ENCODE measurements around the gene AGBL4. TPM values are rescaled to one million over a fixed set of nuclear protein-coding genes. Genes with fewer than 3 reads are reported as not detected.

AGBL4 gene
- total and polyA plus RNA-seq, 11 donors = 0.40 to 1.4 (median 0.54) TPM; not detected in 3

DNA sequence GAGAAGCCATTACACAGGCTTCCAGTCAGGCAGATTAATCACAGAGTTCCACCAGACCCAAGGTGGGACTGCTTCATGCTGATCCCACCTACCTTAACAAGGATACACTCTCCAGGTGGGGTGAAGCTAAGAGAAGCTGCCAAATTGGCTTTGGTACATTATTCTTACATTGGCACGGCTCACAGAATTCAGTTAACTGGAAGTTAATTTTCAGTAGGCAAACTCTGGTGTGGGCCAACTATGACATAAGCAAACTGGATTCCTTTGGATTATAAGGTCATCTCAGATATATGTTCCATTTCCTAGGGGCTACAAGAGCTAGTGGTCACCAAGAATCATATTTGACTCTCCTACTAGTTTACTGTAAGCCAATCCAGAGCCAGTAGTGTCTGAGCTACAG, 798.3 kb downstream of the AGBL4 start:
- intact Hi-C loops (cut with DNase I) = no loop called here
- Histone ChIP-seq H3K4me1 (no peaks in the 10 kb centered on the region), H3K27ac (no peak overlapping the region), H3K9me3 (no peaks in the 10 kb centered on the region), H3K4me3 (no peak overlapping the region), H3K27me3 (no peaks in the 10 kb centered on the region), H3K36me3 (no peaks in the 10 kb centered on the region)
- no peak for ATAC-seq
- WGBS, 4 donors = 84 to 91% (median 86%) methylated on average over 1 of the region's 1 CpG
- TF ChIP-seq, protein P1, sequence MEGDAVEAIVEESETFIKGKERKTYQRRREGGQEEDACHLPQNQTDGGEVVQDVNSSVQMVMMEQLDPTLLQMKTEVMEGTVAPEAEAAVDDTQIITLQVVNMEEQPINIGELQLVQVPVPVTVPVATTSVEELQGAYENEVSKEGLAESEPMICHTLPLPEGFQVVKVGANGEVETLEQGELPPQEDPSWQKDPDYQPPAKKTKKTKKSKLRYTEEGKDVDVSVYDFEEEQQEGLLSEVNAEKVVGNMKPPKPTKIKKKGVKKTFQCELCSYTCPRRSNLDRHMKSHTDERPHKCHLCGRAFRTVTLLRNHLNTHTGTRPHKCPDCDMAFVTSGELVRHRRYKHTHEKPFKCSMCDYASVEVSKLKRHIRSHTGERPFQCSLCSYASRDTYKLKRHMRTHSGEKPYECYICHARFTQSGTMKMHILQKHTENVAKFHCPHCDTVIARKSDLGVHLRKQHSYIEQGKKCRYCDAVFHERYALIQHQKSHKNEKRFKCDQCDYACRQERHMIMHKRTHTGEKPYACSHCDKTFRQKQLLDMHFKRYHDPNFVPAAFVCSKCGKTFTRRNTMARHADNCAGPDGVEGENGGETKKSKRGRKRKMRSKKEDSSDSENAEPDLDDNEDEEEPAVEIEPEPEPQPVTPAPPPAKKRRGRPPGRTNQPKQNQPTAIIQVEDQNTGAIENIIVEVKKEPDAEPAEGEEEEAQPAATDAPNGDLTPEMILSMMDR (IDR thresholded peaks at IDR 0.05) = no peak
- TF ChIP-seq POLR2A (IDR thresholded peaks at IDR 0.05) = no peak
- DNase-seq = no peak

DNA sequence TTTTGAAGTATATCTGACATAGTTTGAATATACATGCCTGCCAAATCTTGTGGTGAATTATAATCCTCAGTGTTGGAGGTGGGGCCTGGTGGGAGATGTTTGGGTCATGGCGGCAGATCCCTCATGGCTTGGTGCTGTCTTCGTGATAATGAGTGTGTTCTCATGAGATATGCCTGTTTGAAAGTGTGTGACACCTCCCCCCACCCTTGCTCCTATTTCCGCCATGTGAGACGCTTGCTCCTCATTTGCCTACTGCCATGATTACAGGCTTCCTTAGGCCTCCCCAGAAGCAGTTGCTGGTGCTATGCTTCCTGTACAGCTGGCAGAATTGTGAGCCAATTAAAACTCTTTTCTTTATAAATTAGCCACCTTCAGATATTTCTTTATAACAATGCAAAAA, 810.5 kb downstream of the AGBL4 start:
- WGBS, 4 donors = 50 to 67% (median 58%) methylated on average over 4 of the region's 4 CpGs
- intact Hi-C loops (cut with DNase I) = no loop called here
- Histone ChIP-seq H3K9me3 (no peaks in the 10 kb centered on the region), H3K4me3 (no peak overlapping the region), H3K4me1 (no peaks in the 10 kb centered on the region), H3K27ac (no peak overlapping the region), H3K36me3 (no peaks in the 10 kb centered on the region), H3K27me3 (no peaks in the 10 kb centered on the region)
- ATAC-seq (no peak), DNase-seq (no peak)
- TF ChIP-seq POLR2A (IDR thresholded peaks at IDR 0.05) = no peak
- TF ChIP-seq, protein P1 (IDR thresholded peaks at IDR 0.05) = no peak

DNA sequence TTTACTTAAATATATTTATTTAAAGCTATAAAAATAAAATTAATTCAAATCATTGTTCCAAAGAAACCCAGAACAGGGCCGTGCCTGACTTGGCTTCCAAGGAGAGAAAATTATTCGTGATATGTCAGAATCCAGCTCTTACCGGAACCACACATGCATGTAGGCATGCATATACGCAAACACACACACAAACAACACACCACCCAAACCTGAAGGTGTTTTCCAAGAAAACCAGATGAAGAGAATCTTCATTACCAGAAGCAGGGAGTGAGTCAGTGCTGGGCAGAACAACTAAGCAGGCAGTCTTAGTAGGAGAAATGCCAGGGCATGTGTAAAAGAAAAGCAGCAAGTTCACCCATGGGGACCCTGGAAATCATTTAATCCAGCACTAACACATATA, 815.0 kb downstream of the AGBL4 start:
- intact Hi-C loops (cut with DNase I) = no loop called here
- H3K4me3 ChIP-seq = no peak overlapping the region
- H3K27me3 ChIP-seq = no peaks in the 10 kb centered on the region
- WGBS, 4 donors = 85 to 93% (median 89%) methylated on average over 4 of the region's 4 CpGs
- H3K9me3 ChIP-seq = no peaks in the 10 kb centered on the region
- no peaks in the 10 kb centered on the region for H3K4me1 ChIP-seq
- ATAC-seq = no peak
- H3K27ac ChIP-seq = no peak overlapping the region
- DNase-seq = no peak
- H3K36me3 ChIP-seq = no peaks in the 10 kb centered on the region
- TF ChIP-seq POLR2A (IDR thresholded peaks at IDR 0.05) = no peak
- TF ChIP-seq, protein P1 (IDR thresholded peaks at IDR 0.05) = no peak

DNA sequence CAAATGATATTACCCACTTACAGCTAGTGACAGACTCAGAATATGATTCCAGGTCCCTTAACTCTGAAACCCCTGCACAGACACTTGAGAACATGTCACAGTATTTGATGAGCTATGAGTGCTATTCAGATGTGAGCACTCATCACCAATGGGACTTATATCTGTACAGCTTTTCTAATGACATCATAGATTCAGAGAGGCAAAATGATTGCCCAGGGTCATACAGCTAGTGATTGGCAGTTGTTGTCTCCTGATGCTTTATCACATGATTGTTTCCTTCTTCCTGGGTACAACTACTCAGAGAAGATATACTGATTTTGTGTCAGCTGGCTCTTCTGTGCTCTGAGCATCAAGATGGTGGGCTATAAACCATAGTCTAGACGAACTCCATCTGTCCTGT, 819.0 kb downstream of the AGBL4 start:
- no peaks in the 10 kb centered on the region for H3K27me3 ChIP-seq
- no peaks in the 10 kb centered on the region for H3K4me1 ChIP-seq
- TF ChIP-seq POLR2A (IDR thresholded peaks at IDR 0.05) = no peak
- TF ChIP-seq, protein P1 (IDR thresholded peaks at IDR 0.05) = no peak
- no peak overlapping the region for H3K4me3 ChIP-seq
- peaks cover 0 to 13% (median 2%) of the 10 kb centered on the region in 12 donors for H3K9me3 ChIP-seq
- 32 to 58% (median 50%) methylated on average over 1 of the region's 1 CpG for whole genome bisulfite sequencing, 4 donors
- ATAC-seq = no peak
- DNase-seq = no peak
- no peak overlapping the region for H3K27ac ChIP-seq
- H3K36me3 ChIP-seq = no peaks in the 10 kb centered on the region
- intact Hi-C loops (cut with DNase I) = no loop called here

Data from heart left ventricle (tissue), 16 donors.